SK-N-SH treated with all-trans-retinoic acid at 6 μM for 48 hours (cell line): Measurements from ENCODE around the gene KCNIP4.
A peak's percentile ranks its signal among the peaks of the same experiment; 100 is the strongest.

ENCODE experiments used
- ATAC-seq: fragments of 200-7000 bp; cut with Tn5 transposase; 3 replicates; pipeline ENCODE4 v1.9.1; 2020; ENCODE audit warnings: mild to moderate bottlenecking, moderate library complexity
- ARNTL ChIP-seq: fragments of 450-650 bp; formaldehyde crosslinking; IDR thresholded peaks from 2 replicates; pipeline ENCODE4 v1.5.0; 2020; ENCODE audit warnings: low read depth, mild to moderate bottlenecking, moderate library complexity, borderline replicate concordance
- BACH2 ChIP-seq: fragments of 250-450 bp; sonication (Bioruptor Pico); IDR thresholded peaks from 2 replicates; pipeline ENCODE4 v1.9.0; 2021; ENCODE audit warnings: mild to moderate bottlenecking, borderline replicate concordance
- CSDC2 ChIP-seq: fragments of 250-450 bp; sonication (Bioruptor Pico); IDR thresholded peaks from 2 replicates; pipeline ENCODE4 v1.5.0; 2020; ENCODE audit warnings: mild to moderate bottlenecking, moderate library complexity
- ESRRG ChIP-seq: fragments of 250-450 bp; sonication (Bioruptor Pico); IDR thresholded peaks from 2 replicates; pipeline ENCODE4 v1.6.1; 2021; ENCODE audit warnings: mild to moderate bottlenecking
- GLIS3 ChIP-seq: fragments of 250-450 bp; sonication (Bioruptor Pico); IDR thresholded peaks from 2 replicates; pipeline ENCODE4 v1.5.0; 2020; ENCODE audit warnings: mild to moderate bottlenecking, moderate library complexity
- ISL1 ChIP-seq: fragments of 250-450 bp; sonication (Bioruptor Pico); IDR thresholded peaks from 2 replicates; pipeline ENCODE4 v2.1.2; 2022; ENCODE audit warnings: mild to moderate bottlenecking, moderate library complexity
- OSR1 ChIP-seq: fragments of 250-450 bp; sonication (Bioruptor Pico); IDR thresholded peaks from 2 replicates; pipeline ENCODE4 v1.8.0; 2022; ENCODE audit warnings: moderate library complexity, mild to moderate bottlenecking, inconsistent platforms
- PPARA ChIP-seq: fragments of 250-450 bp; sonication (Bioruptor Pico); IDR thresholded peaks from 2 replicates; pipeline ENCODE4 v1.5.0; 2020; ENCODE audit warnings: mild to moderate bottlenecking, borderline replicate concordance
- RARB ChIP-seq: fragments of 250-450 bp; sonication (Bioruptor Pico); IDR thresholded peaks from 2 replicates; pipeline ENCODE4 v1.8.0; 2021; ENCODE audit warnings: mild to moderate bottlenecking, moderate library complexity
- SNAI2 ChIP-seq: fragments of 250-450 bp; sonication (Bioruptor Pico); IDR thresholded peaks from 2 replicates; pipeline ENCODE4 v1.5.0; 2020; ENCODE audit warnings: mild to moderate bottlenecking, moderate library complexity
- TOX ChIP-seq: fragments of 250-450 bp; sonication (Bioruptor Pico); IDR thresholded peaks from 2 replicates; pipeline ENCODE4 v1.8.0; 2021; ENCODE audit warnings: mild to moderate bottlenecking, moderate library complexity, borderline replicate concordance
- ZC3H10 ChIP-seq: fragments of 250-450 bp; sonication (Bioruptor Pico); IDR thresholded peaks from 2 replicates; pipeline ENCODE4 v1.5.1; 2021; ENCODE audit warnings: mild to moderate bottlenecking, moderate library complexity
- ZFP30 ChIP-seq: fragments of 450-650 bp; formaldehyde crosslinking; IDR thresholded peaks from 2 replicates; pipeline ENCODE4 v1.5.0; 2022; ENCODE audit warnings: mild to moderate bottlenecking, moderate library complexity
- ZNF565 ChIP-seq: fragments of 450-650 bp; formaldehyde crosslinking; conservative IDR thresholded peaks from 2 replicates; pipeline ENCODE4 v1.5.0; 2020; ENCODE audit warnings: low read depth, mild to moderate bottlenecking, moderate library complexity
- ZNF70 ChIP-seq: fragments of 450-650 bp; formaldehyde crosslinking; IDR thresholded peaks from 2 replicates; pipeline ENCODE4 v1.5.0; 2020; ENCODE audit warnings: mild to moderate bottlenecking, moderate library complexity
- ZNF8 ChIP-seq: fragments of 450-650 bp; formaldehyde crosslinking; IDR thresholded peaks from 2 replicates; pipeline ENCODE4 v1.5.0; 2020; ENCODE audit warnings: mild to moderate bottlenecking, moderate library complexity
- TF ChIP-seq, protein P1 (sequence below): fragments of 250-450 bp; sonication (Bioruptor Pico); IDR thresholded peaks from 2 replicates; pipeline ENCODE4 v1.5.1; 2020; ENCODE audit warnings: low read depth, mild to moderate bottlenecking, moderate library complexity
- TF ChIP-seq, protein P2 (sequence below): fragments of 250-450 bp; sonication (Bioruptor Pico); IDR thresholded peaks from 2 replicates; pipeline ENCODE4 v1.8.0; 2020; ENCODE audit warnings: mild to moderate bottlenecking, moderate library complexity, borderline replicate concordance
- TF ChIP-seq, protein P3 (sequence below): fragments of 250-450 bp; sonication (Bioruptor Pico); IDR thresholded peaks from 2 replicates; pipeline ENCODE4 v1.8.0; 2021; ENCODE audit warnings: low read depth, mild to moderate bottlenecking, moderate library complexity, borderline replicate concordance
- TF ChIP-seq, protein P4 (sequence below): fragments of 250-450 bp; sonication (Bioruptor Pico); IDR thresholded peaks from 2 replicates; pipeline ENCODE4 v1.5.1; 2021; ENCODE audit warnings: mild to moderate bottlenecking, moderate library complexity
- TF ChIP-seq, protein P5 (sequence below): fragments of 250-450 bp; sonication (Bioruptor Pico); IDR thresholded peaks from 2 replicates; pipeline ENCODE4 v1.5.0; 2020; ENCODE audit warnings: mild to moderate bottlenecking, moderate library complexity

Gene KCNIP4

DNA sequence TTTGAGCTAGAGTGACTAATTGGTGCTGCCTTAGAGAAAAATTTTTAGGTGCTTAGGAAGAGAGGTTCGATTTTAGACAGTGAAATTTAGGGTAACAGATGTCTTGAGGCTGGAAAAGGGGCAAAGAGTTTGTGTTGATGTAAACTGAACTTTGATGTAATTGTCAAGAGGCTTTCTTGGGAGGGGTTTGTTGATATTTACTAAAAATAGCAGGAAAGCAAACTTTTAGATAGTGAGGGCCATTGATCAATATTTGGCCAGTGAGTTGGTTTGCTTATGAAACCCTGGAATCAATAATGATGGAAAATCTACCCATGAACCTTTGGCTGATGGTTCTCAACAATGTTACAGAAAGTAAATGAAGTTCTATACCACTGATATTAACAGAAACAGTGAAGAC lies 537.5 kb downstream of the KCNIP4 start:
- TF ChIP-seq ZNF8 (CRISPR knock-in tag) (no peak), RARB (CRISPR knock-in tag) (no peak), CSDC2 (no peak), GLIS3 (CRISPR knock-in tag) (no peak), OSR1 (no peak), ZFP30 (no peak)
- TF ChIP-seq, protein P1, sequence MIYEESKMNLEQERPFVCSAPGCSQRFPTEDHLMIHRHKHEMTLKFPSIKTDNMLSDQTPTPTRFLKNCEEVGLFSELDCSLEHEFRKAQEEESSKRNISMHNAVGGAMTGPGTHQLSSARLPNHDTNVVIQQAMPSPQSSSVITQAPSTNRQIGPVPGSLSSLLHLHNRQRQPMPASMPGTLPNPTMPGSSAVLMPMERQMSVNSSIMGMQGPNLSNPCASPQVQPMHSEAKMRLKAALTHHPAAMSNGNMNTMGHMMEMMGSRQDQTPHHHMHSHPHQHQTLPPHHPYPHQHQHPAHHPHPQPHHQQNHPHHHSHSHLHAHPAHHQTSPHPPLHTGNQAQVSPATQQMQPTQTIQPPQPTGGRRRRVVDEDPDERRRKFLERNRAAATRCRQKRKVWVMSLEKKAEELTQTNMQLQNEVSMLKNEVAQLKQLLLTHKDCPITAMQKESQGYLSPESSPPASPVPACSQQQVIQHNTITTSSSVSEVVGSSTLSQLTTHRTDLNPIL (CRISPR knock-in tag) = no peak
- TF ChIP-seq, protein P2, sequence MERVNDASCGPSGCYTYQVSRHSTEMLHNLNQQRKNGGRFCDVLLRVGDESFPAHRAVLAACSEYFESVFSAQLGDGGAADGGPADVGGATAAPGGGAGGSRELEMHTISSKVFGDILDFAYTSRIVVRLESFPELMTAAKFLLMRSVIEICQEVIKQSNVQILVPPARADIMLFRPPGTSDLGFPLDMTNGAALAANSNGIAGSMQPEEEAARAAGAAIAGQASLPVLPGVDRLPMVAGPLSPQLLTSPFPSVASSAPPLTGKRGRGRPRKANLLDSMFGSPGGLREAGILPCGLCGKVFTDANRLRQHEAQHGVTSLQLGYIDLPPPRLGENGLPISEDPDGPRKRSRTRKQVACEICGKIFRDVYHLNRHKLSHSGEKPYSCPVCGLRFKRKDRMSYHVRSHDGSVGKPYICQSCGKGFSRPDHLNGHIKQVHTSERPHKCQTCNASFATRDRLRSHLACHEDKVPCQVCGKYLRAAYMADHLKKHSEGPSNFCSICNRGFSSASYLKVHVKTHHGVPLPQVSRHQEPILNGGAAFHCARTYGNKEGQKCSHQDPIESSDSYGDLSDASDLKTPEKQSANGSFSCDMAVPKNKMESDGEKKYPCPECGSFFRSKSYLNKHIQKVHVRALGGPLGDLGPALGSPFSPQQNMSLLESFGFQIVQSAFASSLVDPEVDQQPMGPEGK (CRISPR knock-in tag) = no peak
- ATAC-seq = no peak

DNA sequence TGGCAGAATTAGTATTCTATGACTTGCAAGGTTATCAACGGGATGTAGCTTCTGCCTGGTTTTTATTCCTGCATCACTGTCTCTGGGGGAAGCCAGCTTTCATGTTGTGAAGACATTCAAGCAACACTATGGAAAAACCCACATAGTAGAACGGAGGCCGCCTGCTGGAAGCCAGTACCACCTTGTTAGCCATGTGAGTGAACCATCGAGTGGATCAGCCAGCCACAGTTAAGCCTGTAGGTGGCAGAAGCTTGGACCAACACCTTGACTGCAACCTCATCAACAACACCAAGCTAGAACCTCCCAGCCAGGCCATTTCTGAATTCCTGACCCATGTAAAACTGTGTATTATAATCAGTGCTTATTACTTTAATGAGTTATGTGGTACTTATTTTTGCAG lies 538.2 kb downstream of the KCNIP4 start:
- TF ChIP-seq ZNF8 (CRISPR knock-in tag) = no peak
- no peak for TF ChIP-seq ZNF70
- TF ChIP-seq, protein P3, sequence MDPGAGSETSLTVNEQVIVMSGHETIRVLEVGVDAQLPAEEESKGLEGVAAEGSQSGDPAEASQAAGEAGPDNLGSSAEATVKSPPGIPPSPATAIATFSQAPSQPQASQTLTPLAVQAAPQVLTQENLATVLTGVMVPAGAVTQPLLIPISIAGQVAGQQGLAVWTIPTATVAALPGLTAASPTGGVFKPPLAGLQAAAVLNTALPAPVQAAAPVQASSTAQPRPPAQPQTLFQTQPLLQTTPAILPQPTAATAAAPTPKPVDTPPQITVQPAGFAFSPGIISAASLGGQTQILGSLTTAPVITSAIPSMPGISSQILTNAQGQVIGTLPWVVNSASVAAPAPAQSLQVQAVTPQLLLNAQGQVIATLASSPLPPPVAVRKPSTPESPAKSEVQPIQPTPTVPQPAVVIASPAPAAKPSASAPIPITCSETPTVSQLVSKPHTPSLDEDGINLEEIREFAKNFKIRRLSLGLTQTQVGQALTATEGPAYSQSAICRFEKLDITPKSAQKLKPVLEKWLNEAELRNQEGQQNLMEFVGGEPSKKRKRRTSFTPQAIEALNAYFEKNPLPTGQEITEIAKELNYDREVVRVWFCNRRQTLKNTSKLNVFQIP (CRISPR knock-in tag) = no peak
- TF ChIP-seq ARNTL = no peak
- TF ChIP-seq CSDC2 = no peak
- no peak for TF ChIP-seq ZNF565 (CRISPR knock-in tag)
- ATAC-seq = no peak

DNA sequence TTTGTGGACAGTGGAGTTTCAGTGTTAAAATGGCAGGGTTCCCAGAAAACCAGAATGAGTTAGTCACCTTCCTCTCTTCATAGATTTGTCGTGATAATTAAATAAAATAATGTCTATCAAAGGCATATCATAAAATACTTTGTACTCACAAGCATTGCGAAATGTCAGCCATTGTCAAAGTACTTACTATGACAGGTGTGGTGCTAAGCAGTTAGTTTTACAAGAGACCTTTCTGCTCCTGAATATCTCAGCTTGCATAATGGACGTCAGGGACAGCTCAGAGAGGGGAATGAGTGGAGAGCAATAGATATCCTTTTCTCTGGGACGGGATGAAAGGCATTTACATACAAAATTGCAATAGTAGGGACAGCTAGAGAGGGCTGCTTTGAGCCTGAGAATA lies 560.9 kb downstream of the KCNIP4 start:
- no peak for ATAC-seq
- no peak for TF ChIP-seq OSR1
- TF ChIP-seq CSDC2 = no peak
- 0 out of 2 replicates have a peak, but pooled peaks have one; percentile 29 for TF ChIP-seq ISL1 (CRISPR knock-in tag)
- TF ChIP-seq ARNTL = no peak
- TF ChIP-seq ZFP30 = no peak
- TF ChIP-seq, protein P4, sequence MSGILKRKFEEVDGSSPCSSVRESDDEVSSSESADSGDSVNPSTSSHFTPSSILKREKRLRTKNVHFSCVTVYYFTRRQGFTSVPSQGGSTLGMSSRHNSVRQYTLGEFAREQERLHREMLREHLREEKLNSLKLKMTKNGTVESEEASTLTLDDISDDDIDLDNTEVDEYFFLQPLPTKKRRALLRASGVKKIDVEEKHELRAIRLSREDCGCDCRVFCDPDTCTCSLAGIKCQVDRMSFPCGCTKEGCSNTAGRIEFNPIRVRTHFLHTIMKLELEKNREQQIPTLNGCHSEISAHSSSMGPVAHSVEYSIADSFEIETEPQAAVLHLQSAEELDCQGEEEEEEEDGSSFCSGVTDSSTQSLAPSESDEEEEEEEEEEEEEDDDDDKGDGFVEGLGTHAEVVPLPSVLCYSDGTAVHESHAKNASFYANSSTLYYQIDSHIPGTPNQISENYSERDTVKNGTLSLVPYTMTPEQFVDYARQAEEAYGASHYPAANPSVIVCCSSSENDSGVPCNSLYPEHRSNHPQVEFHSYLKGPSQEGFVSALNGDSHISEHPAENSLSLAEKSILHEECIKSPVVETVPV (CRISPR knock-in tag) = no peak

DNA sequence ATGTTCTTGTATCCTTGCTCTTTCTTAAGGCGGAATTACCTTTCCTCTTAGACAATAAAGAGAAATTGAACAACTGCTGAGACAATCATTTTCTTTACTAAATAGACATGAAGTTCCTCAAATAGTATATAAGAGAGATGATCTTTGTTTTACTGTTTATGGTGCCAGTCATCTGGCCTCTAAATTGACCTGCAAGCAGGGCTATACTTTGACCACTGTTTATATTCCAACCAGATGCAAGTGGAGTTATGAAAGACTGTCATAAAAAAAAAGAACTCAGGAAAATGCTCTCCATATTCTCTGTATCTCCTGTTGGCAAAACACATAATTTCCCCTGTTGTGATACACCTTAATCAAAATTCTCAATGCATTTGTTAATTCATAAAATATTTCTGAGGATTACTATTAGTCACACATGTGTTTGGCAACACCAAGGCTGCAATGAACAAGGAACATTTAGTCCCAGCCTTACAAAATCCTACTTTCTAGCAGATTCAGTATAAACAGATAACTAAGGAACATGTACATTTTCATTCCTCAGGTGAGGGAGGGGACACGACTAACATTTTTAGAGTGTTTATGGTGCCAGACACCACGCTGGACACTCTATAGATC lies 562.3 kb downstream of the KCNIP4 start:
- no peak for TF ChIP-seq GLIS3 (CRISPR knock-in tag)
- no peak for TF ChIP-seq CSDC2
- TF ChIP-seq, all 23 proteins: peak for 0
- ATAC-seq = no peak

DNA sequence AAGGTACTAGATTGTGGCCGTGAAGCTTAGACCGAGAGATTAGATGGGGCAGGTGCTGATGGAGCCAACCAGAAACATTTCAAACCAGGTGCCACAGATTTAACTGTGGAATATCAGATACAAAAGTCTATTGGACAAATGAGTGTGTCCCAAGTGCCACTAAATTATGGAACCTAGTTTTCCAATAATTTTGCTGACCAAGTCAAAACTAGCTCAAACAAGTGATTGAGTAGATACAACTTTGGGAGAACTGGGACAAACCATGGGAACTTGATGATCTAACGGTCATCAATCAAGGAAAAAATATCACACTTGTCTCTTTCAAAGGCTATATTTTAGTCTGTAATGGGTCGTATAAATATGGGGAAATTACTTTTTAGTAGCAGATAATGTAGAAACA lies 562.9 kb downstream of the KCNIP4 start:
- ATAC-seq = no peak
- TF ChIP-seq ZNF8 (CRISPR knock-in tag) = no peak
- TF ChIP-seq GLIS3 (CRISPR knock-in tag) = no peak
- TF ChIP-seq, protein P1 (CRISPR knock-in tag) = no peak
- no peak for TF ChIP-seq ISL1 (CRISPR knock-in tag)
- no peak for TF ChIP-seq ZNF70
- TF ChIP-seq TOX (CRISPR knock-in tag) = no peak
- TF ChIP-seq ZFP30 = no peak
- TF ChIP-seq CSDC2 = no peak
- TF ChIP-seq ESRRG (CRISPR knock-in tag) = no peak
- TF ChIP-seq OSR1 = no peak
- TF ChIP-seq, protein P3 (CRISPR knock-in tag) = no peak
- TF ChIP-seq ZC3H10 (CRISPR knock-in tag) = no peak
- no peak for TF ChIP-seq PPARA (CRISPR knock-in tag)
- no peak for TF ChIP-seq ARNTL
- TF ChIP-seq BACH2 (CRISPR knock-in tag) = no peak
- no peak for TF ChIP-seq SNAI2 (CRISPR knock-in tag)
- TF ChIP-seq, protein P5, sequence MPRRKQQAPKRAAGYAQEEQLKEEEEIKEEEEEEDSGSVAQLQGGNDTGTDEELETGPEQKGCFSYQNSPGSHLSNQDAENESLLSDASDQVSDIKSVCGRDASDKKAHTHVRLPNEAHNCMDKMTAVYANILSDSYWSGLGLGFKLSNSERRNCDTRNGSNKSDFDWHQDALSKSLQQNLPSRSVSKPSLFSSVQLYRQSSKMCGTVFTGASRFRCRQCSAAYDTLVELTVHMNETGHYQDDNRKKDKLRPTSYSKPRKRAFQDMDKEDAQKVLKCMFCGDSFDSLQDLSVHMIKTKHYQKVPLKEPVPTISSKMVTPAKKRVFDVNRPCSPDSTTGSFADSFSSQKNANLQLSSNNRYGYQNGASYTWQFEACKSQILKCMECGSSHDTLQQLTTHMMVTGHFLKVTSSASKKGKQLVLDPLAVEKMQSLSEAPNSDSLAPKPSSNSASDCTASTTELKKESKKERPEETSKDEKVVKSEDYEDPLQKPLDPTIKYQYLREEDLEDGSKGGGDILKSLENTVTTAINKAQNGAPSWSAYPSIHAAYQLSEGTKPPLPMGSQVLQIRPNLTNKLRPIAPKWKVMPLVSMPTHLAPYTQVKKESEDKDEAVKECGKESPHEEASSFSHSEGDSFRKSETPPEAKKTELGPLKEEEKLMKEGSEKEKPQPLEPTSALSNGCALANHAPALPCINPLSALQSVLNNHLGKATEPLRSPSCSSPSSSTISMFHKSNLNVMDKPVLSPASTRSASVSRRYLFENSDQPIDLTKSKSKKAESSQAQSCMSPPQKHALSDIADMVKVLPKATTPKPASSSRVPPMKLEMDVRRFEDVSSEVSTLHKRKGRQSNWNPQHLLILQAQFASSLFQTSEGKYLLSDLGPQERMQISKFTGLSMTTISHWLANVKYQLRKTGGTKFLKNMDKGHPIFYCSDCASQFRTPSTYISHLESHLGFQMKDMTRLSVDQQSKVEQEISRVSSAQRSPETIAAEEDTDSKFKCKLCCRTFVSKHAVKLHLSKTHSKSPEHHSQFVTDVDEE = no peak
